TTC549 (cell line): ENCODE data around the gene CLEC10A.
"Not testable (repeated sequence)": the region's sequence is repeated elsewhere in the genome, so short reads cannot be mapped to it uniquely, and the experiment has no call there.

Source experiments
- FAIRE-seq: peaks from 2 replicates; lab custom pipeline; 2012; peaks lifted over from hg19 to GRCh38; lab: Jason Lieb, UNC

CLEC10A gene

GRCh38 chr17:7108560-7108925 is 28.5 kb upstream of the CLEC10A start:
- FAIRE-seq = no peak

- no peak for FAIRE-seq
Measured at GRCh38 chr17:7107795-7108559, 27.9 kb upstream of the CLEC10A start.

GRCh38 chr17:7107012-7107754 is 27.1 kb upstream of the CLEC10A start:
- no peak for FAIRE-seq

GRCh38 chr17:7102421-7102820 is 22.4 kb upstream of the CLEC10A start:
- FAIRE-seq = no peak

- no peak for FAIRE-seq
Measured at GRCh38 chr17:7101531-7101930, 21.5 kb upstream of the CLEC10A start.

GRCh38 chr17:7100641-7101379 is 20.8 kb upstream of the CLEC10A start:
- not testable (repeated sequence) for FAIRE-seq

- no peak for FAIRE-seq
Measured at GRCh38 chr17:7098802-7099459, 18.9 kb upstream of the CLEC10A start.

- no peak for FAIRE-seq
Measured at GRCh38 chr17:7097940-7098339, 17.9 kb upstream of the CLEC10A start.

- no peak for FAIRE-seq
Measured at GRCh38 chr17:7095625-7096024, 15.6 kb upstream of the CLEC10A start.

- no peak for FAIRE-seq
Measured at GRCh38 chr17:7094652-7095019, 14.6 kb upstream of the CLEC10A start.

GRCh38 chr17:7091311-7092005 is 11.4 kb upstream of the CLEC10A start:
- FAIRE-seq = not testable (repeated sequence)

- FAIRE-seq = not testable (repeated sequence)
Measured at GRCh38 chr17:7089570-7089969, 9.5 kb upstream of the CLEC10A start.

GRCh38 chr17:7088442-7088841 is 8.4 kb upstream of the CLEC10A start:
- FAIRE-seq = not testable (repeated sequence)

- FAIRE-seq = no peak
Measured at GRCh38 chr17:7084088-7084487, 4.0 kb upstream of the CLEC10A start.

- no peak for FAIRE-seq
Measured at GRCh38 chr17:7083592-7083991, 3.5 kb upstream of the CLEC10A start.

GRCh38 chr17:7081341-7082062 is 1.5 kb upstream of the CLEC10A start:
- no peak for FAIRE-seq

GRCh38 chr17:7080456-7081041 is 498 bp upstream of the CLEC10A start:
- no peak for FAIRE-seq

- FAIRE-seq = no peak
Measured at GRCh38 chr17:7078711-7079110, 1.3 kb downstream of the CLEC10A start.

GRCh38 chr17:7077911-7078546 is 2.0 kb downstream of the CLEC10A start:
- no peak for FAIRE-seq

GRCh38 chr17:7074931-7075330 is 5.1 kb downstream of the CLEC10A start:
- no peak for FAIRE-seq
